ENCODE measurements around the gene UGP2.
"Not testable (repeated sequence)": the region's sequence is repeated elsewhere in the genome, so short reads cannot be mapped to it uniquely, and the experiment has no call there.

- TF ChIP-seq CTCF (IDR thresholded peaks at IDR 0.05; ENCODE audit: low read length); EZH2 (optimal IDR thresholded peaks at IDR 0.05; ENCODE audit: low read depth, low read length); EZH2phosphoT487 (IDR thresholded peaks at IDR 0.05; ENCODE audit: low read length): not testable (repeated sequence)
These were observed 5.9 kb downstream of the UGP2 start for GRCh38 chr2:63847571-63847970.

All from MM.1S (cell line).